KMS-11 (cell line): Measurements from ENCODE around the gene TBCD.

Experiments used
- H2AFZ ChIP-seq: fragments of 200-600 bp; sonication (generic); 2 replicates; pipeline ENCODE4 v1.6.1; 2016; ENCODE audit warnings: antibody characterized with exemption, mixed run types, low read depth
- H3K27ac ChIP-seq: fragments of 200-600 bp; sonication (generic); 2 replicates; pipeline ENCODE4 v1.6.1; 2016; ENCODE audit warnings: mild to moderate bottlenecking, mixed run types
- H3K27me3 ChIP-seq: fragments of 200-600 bp; sonication (generic); 2 replicates; pipeline ENCODE4 v1.6.1; 2017; ENCODE audit warnings: mild to moderate bottlenecking, low read depth, mixed run types, moderate library complexity; ENCODE audit not compliant: insufficient read depth
- H3K36me3 ChIP-seq: fragments of 200-600 bp; sonication (generic); 2 replicates; pipeline ENCODE4 v1.6.1; 2017; ENCODE audit warnings: mild to moderate bottlenecking, mixed run types; ENCODE audit not compliant: insufficient read depth
- H3K4me1 ChIP-seq: fragments of 200-600 bp; sonication (generic); 2 replicates; pipeline ENCODE4 v1.6.1; 2016; ENCODE audit warnings: mild to moderate bottlenecking, low read depth, mixed run types; ENCODE audit not compliant: poor library complexity, severe bottlenecking
- H3K4me2 ChIP-seq: fragments of 200-600 bp; sonication (generic); 2 replicates; pipeline ENCODE4 v1.7.0; 2016; ENCODE audit warnings: mild to moderate bottlenecking, mixed run types
- H3K4me3 ChIP-seq: fragments of 200-600 bp; sonication (generic); IDR thresholded peaks from 2 replicates; pipeline ENCODE4 v1.6.1; 2017; ENCODE audit warnings: low read depth, low read length, mixed read lengths; ENCODE audit not compliant: insufficient read depth
- H3K79me2 ChIP-seq: fragments of 200-600 bp; sonication (generic); 2 replicates; pipeline ENCODE4 v1.6.1; 2016; ENCODE audit warnings: low read depth, mixed run types; ENCODE audit not compliant: insufficient read depth
- H3K9ac ChIP-seq: fragments of 200-600 bp; sonication (generic); 2 replicates; pipeline ENCODE4 v1.6.1; 2016; ENCODE audit warnings: mild to moderate bottlenecking, mixed run types
- H4K20me1 ChIP-seq: fragments of 200-600 bp; sonication (generic); 2 replicates; pipeline ENCODE4 v1.6.1; 2016; ENCODE audit warnings: mild to moderate bottlenecking, mixed run types; ENCODE audit not compliant: insufficient read depth
- TF ChIP-seq, protein P1 (sequence below): fragments of 200-600 bp; sonication (generic); conservative IDR thresholded peaks from 2 replicates; pipeline ENCODE4 v1.6.1; 2017; ENCODE audit warnings: low read depth, mild to moderate bottlenecking, antibody characterized with exemption, low read length, moderate library complexity, mixed read lengths

Gene TBCD

DNA sequence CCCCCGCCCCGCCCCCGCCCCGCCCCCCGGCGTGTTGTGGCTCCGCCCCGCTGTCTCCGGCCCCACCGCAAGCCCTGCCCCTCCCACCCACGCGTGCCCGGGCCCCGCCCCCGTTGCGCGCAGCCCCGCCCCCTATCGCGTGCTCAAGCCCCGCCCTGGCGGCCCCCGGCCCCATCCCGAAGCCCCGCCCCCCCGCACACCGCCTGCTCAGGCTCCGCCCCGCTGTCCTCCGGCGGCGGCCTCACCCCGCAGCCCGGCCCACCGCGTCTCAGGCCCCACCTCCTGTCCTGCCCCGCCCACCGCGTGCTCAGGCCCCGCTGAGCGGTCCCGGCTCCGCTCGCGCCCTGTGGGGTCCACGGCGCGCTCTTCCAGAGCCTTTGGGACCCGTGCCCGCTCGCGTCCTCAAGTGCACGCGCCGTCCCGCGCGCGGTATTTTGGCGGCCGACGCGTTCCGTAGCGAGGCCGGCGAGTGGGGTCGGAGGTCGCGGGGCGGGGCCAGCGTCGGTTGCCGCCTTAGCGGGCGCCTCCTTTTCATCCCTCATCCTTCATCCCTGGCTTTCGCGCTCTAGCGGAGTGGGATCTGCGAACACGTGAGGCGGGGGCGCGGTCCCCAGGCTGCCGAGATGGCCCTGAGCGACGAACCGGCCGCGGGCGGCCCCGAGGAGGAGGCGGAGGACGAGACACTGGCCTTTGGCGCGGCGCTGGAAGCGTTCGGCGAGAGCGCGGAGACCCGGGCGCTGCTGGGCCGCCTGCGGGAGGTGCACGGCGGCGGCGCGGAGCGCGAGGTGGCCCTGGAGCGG, at the start of gene TBCD:
TBCD (plus strand) TSS at position 495 of the 800 bp plus-strand sequence; CDS start at position 624, 129 bp downstream.
- H3K27me3 ChIP-seq = no peaks in the 10 kb centered on the region
- H3K4me3 ChIP-seq = no peak within 1 kb of the TSS
- H4K20me1 ChIP-seq = peaks cover 4% of the 10 kb centered on the region; the same call in 1 of the 2 replicates
- H3K27ac ChIP-seq = peak within 1 kb of the TSS; percentile 72
- peaks cover 36% of the 10 kb centered on the region for H3K79me2 ChIP-seq
- H2AFZ ChIP-seq = peak within 1 kb of the TSS; percentile 98
- H3K4me2 ChIP-seq = peak within 1 kb of the TSS; percentile 81
- peak within 1 kb of the TSS; percentile 58; the same call in 1 of the 2 replicates for H3K9ac ChIP-seq
- peaks cover 24% of the 10 kb centered on the region for H3K4me1 ChIP-seq
- TF ChIP-seq, protein P1, sequence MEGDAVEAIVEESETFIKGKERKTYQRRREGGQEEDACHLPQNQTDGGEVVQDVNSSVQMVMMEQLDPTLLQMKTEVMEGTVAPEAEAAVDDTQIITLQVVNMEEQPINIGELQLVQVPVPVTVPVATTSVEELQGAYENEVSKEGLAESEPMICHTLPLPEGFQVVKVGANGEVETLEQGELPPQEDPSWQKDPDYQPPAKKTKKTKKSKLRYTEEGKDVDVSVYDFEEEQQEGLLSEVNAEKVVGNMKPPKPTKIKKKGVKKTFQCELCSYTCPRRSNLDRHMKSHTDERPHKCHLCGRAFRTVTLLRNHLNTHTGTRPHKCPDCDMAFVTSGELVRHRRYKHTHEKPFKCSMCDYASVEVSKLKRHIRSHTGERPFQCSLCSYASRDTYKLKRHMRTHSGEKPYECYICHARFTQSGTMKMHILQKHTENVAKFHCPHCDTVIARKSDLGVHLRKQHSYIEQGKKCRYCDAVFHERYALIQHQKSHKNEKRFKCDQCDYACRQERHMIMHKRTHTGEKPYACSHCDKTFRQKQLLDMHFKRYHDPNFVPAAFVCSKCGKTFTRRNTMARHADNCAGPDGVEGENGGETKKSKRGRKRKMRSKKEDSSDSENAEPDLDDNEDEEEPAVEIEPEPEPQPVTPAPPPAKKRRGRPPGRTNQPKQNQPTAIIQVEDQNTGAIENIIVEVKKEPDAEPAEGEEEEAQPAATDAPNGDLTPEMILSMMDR = no peak
- H3K36me3 ChIP-seq = no peaks in the 10 kb centered on the region

DNA sequence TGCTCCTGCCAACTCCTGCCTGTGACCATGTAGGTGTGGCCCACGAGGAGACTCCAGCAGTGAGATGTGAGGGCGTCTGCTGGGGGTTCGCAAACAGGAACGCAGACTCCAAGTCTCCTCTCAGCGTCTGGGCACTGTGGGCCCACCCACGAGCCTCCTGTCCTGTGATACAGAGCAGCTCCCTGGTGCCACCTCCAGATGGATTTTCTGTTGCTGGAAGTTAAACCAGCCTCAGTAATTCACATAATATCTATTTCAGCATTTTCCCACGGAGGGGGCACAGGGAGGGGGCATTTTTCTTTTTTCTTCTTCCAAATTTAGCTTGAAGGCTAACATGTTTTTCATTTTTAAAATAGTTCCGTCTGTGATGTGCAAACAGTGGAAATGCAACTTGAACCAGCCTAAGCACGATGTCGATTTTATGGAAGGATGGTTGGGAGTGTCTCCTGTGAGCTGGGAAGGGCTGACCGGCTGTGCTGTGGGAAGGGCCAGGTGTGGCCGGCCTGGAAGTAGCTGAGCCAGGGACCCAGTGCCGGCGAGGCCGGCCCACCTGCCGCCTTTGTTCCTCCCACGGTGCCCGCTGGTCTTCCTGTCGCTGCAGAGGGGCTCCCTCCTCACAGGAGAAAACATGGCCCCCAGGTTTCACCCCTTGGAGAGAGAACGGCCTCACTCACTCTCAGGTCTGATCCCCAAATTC, 49.5 kb upstream of the TBCD start:
- no peak overlapping the region for H3K4me3 ChIP-seq
- H4K20me1 ChIP-seq = no peaks in the 10 kb centered on the region
- H2AFZ ChIP-seq = no peak overlapping the region
- no peak overlapping the region for H3K9ac ChIP-seq
- TF ChIP-seq, protein P1 = no peak
- no peak overlapping the region for H3K27ac ChIP-seq
- no peaks in the 10 kb centered on the region for H3K36me3 ChIP-seq
- H3K79me2 ChIP-seq = no peaks in the 10 kb centered on the region
- H3K4me2 ChIP-seq = no peak overlapping the region
- H3K27me3 ChIP-seq = no peaks in the 10 kb centered on the region
- H3K4me1 ChIP-seq = peaks cover 9% of the 10 kb centered on the region

DNA sequence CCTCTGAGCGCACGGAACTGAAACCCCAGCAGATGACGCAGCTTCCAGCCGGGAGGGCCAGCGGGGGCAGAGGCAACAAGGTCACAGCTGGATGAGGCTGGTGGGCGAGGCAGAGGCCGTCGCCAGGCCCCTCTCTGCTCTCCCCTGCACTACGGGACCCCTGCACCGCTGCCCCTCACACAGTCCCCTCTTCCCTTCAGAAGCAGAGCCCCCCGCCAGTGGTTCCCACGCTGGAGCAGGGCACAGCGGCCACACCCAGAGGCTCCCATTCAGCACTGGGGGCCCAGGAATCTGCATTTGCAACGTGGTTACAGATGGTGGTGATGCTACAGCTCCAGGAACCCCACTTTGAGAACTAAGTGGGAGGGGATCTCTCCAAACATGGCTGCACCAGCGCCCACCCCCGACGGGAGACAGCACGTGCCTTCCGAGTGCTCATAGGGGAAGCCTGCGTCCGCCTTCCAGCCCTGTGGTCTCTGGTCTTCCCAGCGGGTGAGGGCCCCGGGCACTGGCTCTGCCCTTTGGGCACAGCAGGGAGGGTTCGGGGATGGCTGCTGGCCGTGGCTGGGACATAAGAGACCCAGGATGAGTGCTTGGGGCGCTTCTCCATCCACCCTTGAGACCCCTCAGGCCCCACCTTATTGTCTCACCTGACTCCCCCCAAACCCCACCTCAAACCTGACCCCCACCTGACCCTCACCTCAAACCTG, 48.7 kb upstream of the TBCD start:
- Histone ChIP-seq H3K4me1 (peaks cover 17% of the 10 kb centered on the region), H2AFZ (no peak overlapping the region), H3K4me2 (no peak overlapping the region), H3K4me3 (no peak overlapping the region), H3K36me3 (no peaks in the 10 kb centered on the region), H4K20me1 (no peaks in the 10 kb centered on the region), H3K79me2 (no peaks in the 10 kb centered on the region), H3K9ac (no peak overlapping the region), H3K27me3 (no peaks in the 10 kb centered on the region), H3K27ac (no peak overlapping the region)
- TF ChIP-seq, protein P1 = no peak

DNA sequence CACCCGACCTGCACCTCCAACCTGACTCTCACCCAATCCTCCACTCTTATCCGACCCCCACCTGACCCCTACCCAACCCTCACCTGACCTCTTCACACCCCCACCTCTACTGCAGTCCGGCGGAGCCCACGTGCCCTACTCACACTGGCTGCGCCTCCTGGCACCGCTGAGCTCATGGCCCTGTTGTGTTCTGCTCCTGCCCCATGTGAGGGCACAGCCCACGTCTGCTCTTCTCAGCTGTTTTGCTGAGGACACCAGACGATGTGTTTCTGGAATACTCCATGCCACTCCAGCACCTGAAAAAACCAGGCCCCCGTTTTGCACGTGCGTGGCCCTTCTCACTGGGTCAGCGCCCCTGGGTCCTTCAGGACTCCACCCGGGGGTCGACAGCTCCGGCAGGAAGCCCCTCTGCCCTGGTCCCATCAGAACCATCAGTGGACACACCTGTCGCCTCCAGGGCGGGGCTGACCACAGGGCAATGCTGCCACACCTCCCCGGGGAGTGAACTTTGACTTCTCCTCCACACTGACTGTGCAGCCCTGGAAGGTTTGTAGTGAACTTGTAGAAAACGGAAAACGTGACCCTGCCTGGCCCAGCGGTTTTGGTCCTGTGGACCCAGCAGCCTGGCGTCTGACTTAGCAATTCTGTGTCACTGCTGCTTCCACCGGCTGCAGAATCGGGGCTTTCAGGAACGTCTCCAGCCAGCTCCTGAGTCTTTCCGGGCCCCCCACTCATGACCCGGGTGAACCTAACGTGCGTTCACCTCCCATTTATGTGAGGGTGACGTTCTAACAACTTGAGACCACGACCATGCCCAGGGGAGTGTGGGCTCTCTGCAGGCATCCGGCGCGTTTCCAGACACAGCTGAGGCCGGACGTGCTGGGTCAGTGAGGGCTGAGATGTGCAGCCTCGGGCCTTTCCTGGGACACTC, 47.7 kb upstream of the TBCD start:
- no peak overlapping the region for H3K4me3 ChIP-seq
- H2AFZ ChIP-seq = no peak overlapping the region

More for the DNA sequence above, 47.7 kb upstream of the TBCD start:
- Histone ChIP-seq H3K9ac (no peak overlapping the region), H3K4me1 (peaks cover 17% of the 10 kb centered on the region), H3K36me3 (no peaks in the 10 kb centered on the region), H3K79me2 (no peaks in the 10 kb centered on the region), H3K27me3 (no peaks in the 10 kb centered on the region), H3K4me2 (no peak overlapping the region), H3K27ac (no peak overlapping the region), H4K20me1 (no peaks in the 10 kb centered on the region)
- TF ChIP-seq, protein P1 = no peak
